ENCODE data around the gene FRS2.

FRS2 gene

GRCh38 chr12:69620077-69620476, 149.9 kb downstream of the FRS2 start:
- H3K27ac ChIP-seq (ENCODE audit: low read length): no peak overlapping the region
- H3K4me1 ChIP-seq (ENCODE audit: control insufficient read depth in 1 of 2, insufficient read depth in 2 of 2, low read length in 2 of 2): no peaks in the 10 kb centered on the region
- H3K27me3 ChIP-seq (ENCODE audit: low read depth, low read length): no peaks in the 10 kb centered on the region
- H3K4me3 ChIP-seq (ENCODE audit: low read depth in 1 of 2, low read length in 2 of 2): no peak overlapping the region
- H3K9me3 ChIP-seq (ENCODE audit: control insufficient read depth in 1 of 2, low read length in 2 of 2): no peaks in the 10 kb centered on the region
- no peaks in the 10 kb centered on the region for H3K36me3 ChIP-seq (ENCODE audit: control insufficient read depth in 1 of 2, insufficient read depth in 2 of 2, low read length in 2 of 2)

GRCh38 chr12:69620921-69621320, 150.7 kb downstream of the FRS2 start:
- Histone ChIP-seq H3K27ac (ENCODE audit: low read length) (no peak overlapping the region), H3K36me3 (ENCODE audit: control insufficient read depth in 1 of 2, insufficient read depth in 2 of 2, low read length in 2 of 2) (no peaks in the 10 kb centered on the region), H3K9me3 (ENCODE audit: control insufficient read depth in 1 of 2, low read length in 2 of 2) (no peaks in the 10 kb centered on the region), H3K4me3 (ENCODE audit: low read depth in 1 of 2, low read length in 2 of 2) (no peak overlapping the region), H3K4me1 (ENCODE audit: control insufficient read depth in 1 of 2, insufficient read depth in 2 of 2, low read length in 2 of 2) (no peaks in the 10 kb centered on the region), H3K27me3 (ENCODE audit: low read depth, low read length) (no peaks in the 10 kb centered on the region)

- no peak overlapping the region for H3K4me3 ChIP-seq (ENCODE audit: low read depth in 1 of 2, low read length in 2 of 2)
- H3K36me3 ChIP-seq (ENCODE audit: control insufficient read depth in 1 of 2, insufficient read depth in 2 of 2, low read length in 2 of 2): no peaks in the 10 kb centered on the region
- no peaks in the 10 kb centered on the region for H3K4me1 ChIP-seq (ENCODE audit: control insufficient read depth in 1 of 2, insufficient read depth in 2 of 2, low read length in 2 of 2)
- H3K27me3 ChIP-seq (ENCODE audit: low read depth, low read length): no peaks in the 10 kb centered on the region
- H3K9me3 ChIP-seq (ENCODE audit: control insufficient read depth in 1 of 2, low read length in 2 of 2): no peaks in the 10 kb centered on the region
- no peak overlapping the region for H3K27ac ChIP-seq (ENCODE audit: low read length)
These were observed 151.4 kb downstream of the FRS2 start for GRCh38 chr12:69621551-69621950.

GRCh38 chr12:69623970-69624369, 153.8 kb downstream of the FRS2 start:
- no peak overlapping the region for H3K27ac ChIP-seq (ENCODE audit: low read length)
- no peaks in the 10 kb centered on the region for H3K9me3 ChIP-seq (ENCODE audit: control insufficient read depth in 1 of 2, low read length in 2 of 2)
- no peaks in the 10 kb centered on the region for H3K27me3 ChIP-seq (ENCODE audit: low read depth, low read length)
- no peaks in the 10 kb centered on the region for H3K36me3 ChIP-seq (ENCODE audit: control insufficient read depth in 1 of 2, insufficient read depth in 2 of 2, low read length in 2 of 2)
- no peaks in the 10 kb centered on the region for H3K4me1 ChIP-seq (ENCODE audit: control insufficient read depth in 1 of 2, insufficient read depth in 2 of 2, low read length in 2 of 2)
- no peak overlapping the region for H3K4me3 ChIP-seq (ENCODE audit: low read depth in 1 of 2, low read length in 2 of 2)

GRCh38 chr12:69627501-69627900, 157.3 kb downstream of the FRS2 start:
- H3K36me3 ChIP-seq (ENCODE audit: control insufficient read depth in 1 of 2, insufficient read depth in 2 of 2, low read length in 2 of 2): no peaks in the 10 kb centered on the region
- no peak overlapping the region for H3K27ac ChIP-seq (ENCODE audit: low read length)

More at GRCh38 chr12:69627501-69627900, 157.3 kb downstream of the FRS2 start:
- Histone ChIP-seq H3K4me3 (ENCODE audit: low read depth in 1 of 2, low read length in 2 of 2) (no peak overlapping the region), H3K27me3 (ENCODE audit: low read depth, low read length) (no peaks in the 10 kb centered on the region), H3K9me3 (ENCODE audit: control insufficient read depth in 1 of 2, low read length in 2 of 2) (no peaks in the 10 kb centered on the region), H3K4me1 (ENCODE audit: control insufficient read depth in 1 of 2, insufficient read depth in 2 of 2, low read length in 2 of 2) (no peaks in the 10 kb centered on the region)
